Measurements from ENCODE around the gene PTCH2.
"Not testable (repeated sequence)": the region's sequence is repeated elsewhere in the genome, so short reads cannot be mapped to it uniquely, and the experiment has no call there.

Gene PTCH2

GRCh38 chr1:44819608-44820327, 23.3 kb downstream of the PTCH2 start:
- DNase-seq (ENCODE audit: low spot score) = peak; percentile 80

GRCh38 chr1:44819196-44819607, 23.9 kb downstream of the PTCH2 start:
- DNase-seq (ENCODE audit: low spot score) = no peak

- no peak for DNase-seq (ENCODE audit: low spot score)
Measured at GRCh38 chr1:44817771-44818495, 25.1 kb downstream of the PTCH2 start.

GRCh38 chr1:44817307-44817706, 25.7 kb downstream of the PTCH2 start:
- no peak for DNase-seq (ENCODE audit: low spot score)

- DNase-seq (ENCODE audit: low spot score) = not testable (repeated sequence)
Measured at GRCh38 chr1:44815926-44816325, 27.1 kb downstream of the PTCH2 start.

GRCh38 chr1:44812822-44813543, 30.1 kb downstream of the PTCH2 start:
- no peak for DNase-seq (ENCODE audit: low spot score)

GRCh38 chr1:44811234-44811633, 31.8 kb downstream of the PTCH2 start:
- no peak for DNase-seq (ENCODE audit: low spot score)

GRCh38 chr1:44810762-44811105, 32.3 kb downstream of the PTCH2 start:
- not testable (repeated sequence) for DNase-seq (ENCODE audit: low spot score)

GRCh38 chr1:44810101-44810761, 32.8 kb downstream of the PTCH2 start:
- DNase-seq (ENCODE audit: low spot score) = no peak

- DNase-seq (ENCODE audit: low spot score) = no peak
Measured at GRCh38 chr1:44808938-44809917, 33.8 kb downstream of the PTCH2 start.

GRCh38 chr1:44808063-44808937, 34.8 kb downstream of the PTCH2 start, which contains the start of gene BTBD19:
BTBD19 (plus strand) TSS chr1:44808523; CDS start chr1:44808821, 298 bp downstream.
- DNase-seq (ENCODE audit: low spot score) = no peak

GRCh38 chr1:44807364-44808062, 35.5 kb downstream of the PTCH2 start:
- DNase-seq (ENCODE audit: low spot score) = no peak

GRCh38 chr1:44806704-44807363, 36.2 kb downstream of the PTCH2 start, which contains the start of gene DYNLT4:
DYNLT4 (minus strand) TSS chr1:44807351; CDS start chr1:44806668, 683 bp downstream.
- DNase-seq (ENCODE audit: low spot score) = no peak

- no peak for DNase-seq (ENCODE audit: low spot score)
Measured at GRCh38 chr1:44806025-44806703, 36.9 kb downstream of the PTCH2 start.

- DNase-seq (ENCODE audit: low spot score) = no peak
Measured at GRCh38 chr1:44805311-44806024, 37.6 kb downstream of the PTCH2 start.

GRCh38 chr1:44803312-44804095, 39.5 kb downstream of the PTCH2 start:
- DNase-seq (ENCODE audit: low spot score) = no peak

GRCh38 chr1:44803062-44803311, 40.1 kb downstream of the PTCH2 start:
- DNase-seq (ENCODE audit: low spot score) = no peak
